ENCODE results near the gene FIG4. TPM values are rescaled to one million over a fixed set of nuclear protein-coding genes. Genes with fewer than 3 reads are reported as not detected.

The FIG4 gene
- total and polyA plus RNA-seq, 2 experiments from 2014 or later, result 8.8 to 11.5 TPM

DNA sequence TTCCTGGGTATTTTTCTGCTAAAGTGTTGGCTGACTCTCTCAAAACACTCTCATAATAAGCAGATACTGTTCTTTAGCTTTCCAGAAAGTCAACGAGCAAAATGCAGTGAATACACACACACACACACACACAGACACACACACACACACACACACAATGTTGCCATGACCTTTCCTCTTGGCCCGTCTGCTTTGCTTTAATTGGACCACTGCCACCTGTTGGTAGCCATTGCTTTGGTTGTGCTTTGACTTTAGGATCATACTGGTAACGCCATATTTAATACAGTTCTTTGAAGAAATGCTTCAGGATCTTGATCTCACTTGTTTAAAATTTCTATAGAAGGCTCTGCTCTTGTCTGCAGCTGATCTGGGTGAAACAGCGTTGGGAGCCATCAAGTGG lies 4.4 kb downstream of the FIG4 start:
- no peak for DNase-seq
- no peaks in the 10 kb centered on the region for H3K9me3 ChIP-seq (ENCODE audit: low read depth)
- peaks cover 12% of the 10 kb centered on the region; the same call in 1 of the 2 replicates for H3K4me1 ChIP-seq (ENCODE audit: insufficient read depth)
- H3K79me2 ChIP-seq (ENCODE audit: insufficient read depth), result peaks cover 30% of the 10 kb centered on the region
- in situ Hi-C loops (cut with MboI), result loop anchor here (10.0 kb wide), 1 partner anchor 171 kb away; no protein-coding TSS in a partner anchor
- WGBS, 2 experiments (ENCODE audit: low coverage in 1 of 2, low lambda C conversion rate in 2 of 2, missing lambda C conversion rate in 2 of 2), result 92 to 95% methylated on average over 4 of the region's 4 CpGs
- H2AFZ ChIP-seq, result no peak overlapping the region
- H3K36me3 ChIP-seq (ENCODE audit: low read depth), result no peaks in the 10 kb centered on the region
- peaks cover 16% of the 10 kb centered on the region; the same call in 1 of the 2 replicates for H3F3A ChIP-seq (ENCODE audit: insufficient read depth)
- H3K27me3 ChIP-seq (replicated peaks; ENCODE audit: insufficient read depth), result no peaks in the 10 kb centered on the region
- no peak overlapping the region for H3K27ac ChIP-seq
- H3K9ac ChIP-seq, result no peak overlapping the region
- H3K9me2 ChIP-seq (ENCODE audit: insufficient read depth), result no peaks in the 10 kb centered on the region
- H3K4me2 ChIP-seq (ENCODE audit: unreplicated experiment), result no peak overlapping the region
- H4K20me1 ChIP-seq (ENCODE audit: insufficient read depth), result no peaks in the 10 kb centered on the region
- no peak overlapping the region for H3K4me3 ChIP-seq
- TF ChIP-seq EZH2 (IDR thresholded peaks at IDR 0.05; ENCODE audit: insufficient read depth, poor library complexity, severe bottlenecking) (no peak), EZH2phosphoT487 (IDR thresholded peaks at IDR 0.05; ENCODE audit: insufficient read depth, low read depth) (no peak)

DNA sequence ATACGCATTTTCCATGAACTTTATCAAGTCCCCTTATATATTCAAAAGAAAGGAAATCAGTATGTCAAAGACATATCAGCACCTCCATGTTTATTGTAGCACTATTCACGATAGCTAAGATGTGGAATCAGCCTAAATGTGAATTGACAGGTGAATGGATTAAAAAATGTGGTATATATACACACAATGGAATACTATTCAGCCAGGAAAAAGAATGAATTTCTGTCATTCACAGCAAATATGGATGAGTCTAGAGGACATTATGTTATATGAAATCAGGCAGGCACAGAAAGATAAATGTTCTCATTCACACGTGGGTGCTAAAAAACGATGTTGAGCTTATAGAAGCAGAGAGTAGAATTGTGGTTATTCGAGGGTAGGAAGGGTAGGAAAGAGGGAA lies 5.3 kb downstream of the FIG4 start:
- TF ChIP-seq EZH2 (IDR thresholded peaks at IDR 0.05; ENCODE audit: insufficient read depth, poor library complexity, severe bottlenecking) (no peak), EZH2phosphoT487 (IDR thresholded peaks at IDR 0.05; ENCODE audit: insufficient read depth, low read depth) (no peak)
- in situ Hi-C loops (cut with MboI), result loop anchor here (10.0 kb wide), 1 partner anchor 172 kb away; no protein-coding TSS in a partner anchor
- Histone ChIP-seq H2AFZ (no peak overlapping the region), H3K4me3 (no peak overlapping the region), H3K9me3 (ENCODE audit: low read depth) (no peaks in the 10 kb centered on the region), H3K9me2 (ENCODE audit: insufficient read depth) (no peaks in the 10 kb centered on the region), H4K20me1 (ENCODE audit: insufficient read depth) (no peaks in the 10 kb centered on the region), H3K4me2 (ENCODE audit: unreplicated experiment) (no peak overlapping the region), H3K4me1 (ENCODE audit: insufficient read depth) (peaks cover 12% of the 10 kb centered on the region; the same call in 1 of the 2 replicates), H3F3A (ENCODE audit: insufficient read depth) (peaks cover 16% of the 10 kb centered on the region; the same call in 1 of the 2 replicates), H3K27me3 (replicated peaks; ENCODE audit: insufficient read depth) (no peaks in the 10 kb centered on the region), H3K36me3 (ENCODE audit: low read depth) (no peaks in the 10 kb centered on the region), H3K9ac (no peak overlapping the region), H3K79me2 (ENCODE audit: insufficient read depth) (peaks cover 30% of the 10 kb centered on the region), H3K27ac (no peak overlapping the region)
- no peak for DNase-seq
- 93 to 95% methylated on average over 5 of the region's 5 CpGs for WGBS, 2 experiments (ENCODE audit: low coverage in 1 of 2, low lambda C conversion rate in 2 of 2, missing lambda C conversion rate in 2 of 2)

GRCh38 chr6:109701221-109701620 lies 10.1 kb downstream of the FIG4 start:
- DNase-seq, result no peak

GRCh38 chr6:109701774-109702173 lies 10.7 kb downstream of the FIG4 start:
- in situ Hi-C loops (cut with MboI), result loop anchor here (10.0 kb wide), 1 partner anchor 693 kb away; no protein-coding TSS in a partner anchor
- TF ChIP-seq EZH2 (IDR thresholded peaks at IDR 0.05; ENCODE audit: insufficient read depth, poor library complexity, severe bottlenecking) (no peak), EZH2phosphoT487 (IDR thresholded peaks at IDR 0.05; ENCODE audit: insufficient read depth, low read depth) (no peak)
- WGBS, 2 experiments (ENCODE audit: low coverage in 1 of 2, low lambda C conversion rate in 2 of 2, missing lambda C conversion rate in 2 of 2), result 98 to 100% methylated on average over 2 of the region's 2 CpGs

More at GRCh38 chr6:109701221-109701620, 10.1 kb downstream of the FIG4 start:
- Histone ChIP-seq H3K4me3 (no peak overlapping the region), H4K20me1 (ENCODE audit: insufficient read depth) (no peaks in the 10 kb centered on the region), H3K4me2 (ENCODE audit: unreplicated experiment) (no peak overlapping the region), H3F3A (ENCODE audit: insufficient read depth) (peaks cover 14% of the 10 kb centered on the region; the same call in 1 of the 2 replicates), H3K4me1 (ENCODE audit: insufficient read depth) (peaks cover 5% of the 10 kb centered on the region; the same call in 1 of the 2 replicates), H3K9me3 (ENCODE audit: low read depth) (no peaks in the 10 kb centered on the region), H3K27ac (no peak overlapping the region), H3K79me2 (ENCODE audit: insufficient read depth) (peaks cover 12% of the 10 kb centered on the region; the same call in 1 of the 2 replicates), H2AFZ (no peak overlapping the region), H3K9me2 (ENCODE audit: insufficient read depth) (no peaks in the 10 kb centered on the region), H3K36me3 (ENCODE audit: low read depth) (no peaks in the 10 kb centered on the region), H3K27me3 (replicated peaks; ENCODE audit: insufficient read depth) (no peaks in the 10 kb centered on the region), H3K9ac (no peak overlapping the region)
- no peak for TF ChIP-seq EZH2phosphoT487 (IDR thresholded peaks at IDR 0.05; ENCODE audit: insufficient read depth, low read depth)
- TF ChIP-seq EZH2 (IDR thresholded peaks at IDR 0.05; ENCODE audit: insufficient read depth, poor library complexity, severe bottlenecking), result no peak
- in situ Hi-C loops (cut with MboI), result loop anchor here (10.0 kb wide), 1 partner anchor 694 kb away; no protein-coding TSS in a partner anchor
- 94 to 96% methylated on average over 4 of the region's 4 CpGs for WGBS, 2 experiments (ENCODE audit: low coverage in 1 of 2, low lambda C conversion rate in 2 of 2, missing lambda C conversion rate in 2 of 2)

More at GRCh38 chr6:109701774-109702173, 10.7 kb downstream of the FIG4 start:
- peaks cover 5% of the 10 kb centered on the region; the same call in 1 of the 2 replicates for H3K4me1 ChIP-seq (ENCODE audit: insufficient read depth)
- H4K20me1 ChIP-seq (ENCODE audit: insufficient read depth), result no peaks in the 10 kb centered on the region
- H3K79me2 ChIP-seq (ENCODE audit: insufficient read depth), result peaks cover 12% of the 10 kb centered on the region; the same call in 1 of the 2 replicates
- H3K27ac ChIP-seq, result no peak overlapping the region
- H3K4me3 ChIP-seq, result no peak overlapping the region
- no peaks in the 10 kb centered on the region for H3K9me3 ChIP-seq (ENCODE audit: low read depth)
- DNase-seq, result no peak
- H3F3A ChIP-seq (ENCODE audit: insufficient read depth), result peaks cover 8% of the 10 kb centered on the region; the same call in 1 of the 2 replicates
- no peak overlapping the region for H3K4me2 ChIP-seq (ENCODE audit: unreplicated experiment)
- H3K9ac ChIP-seq, result no peak overlapping the region
- no peak overlapping the region for H2AFZ ChIP-seq
- H3K36me3 ChIP-seq (ENCODE audit: low read depth), result no peaks in the 10 kb centered on the region
- H3K9me2 ChIP-seq (ENCODE audit: insufficient read depth), result no peaks in the 10 kb centered on the region
- no peaks in the 10 kb centered on the region for H3K27me3 ChIP-seq (replicated peaks; ENCODE audit: insufficient read depth)
